HEK293T (cell line): ENCODE data around the gene IL1RN.

Experiments used
- CTCF ChIA-PET: fragments of 350-600 bp; formaldehyde crosslinking; extraction: SDS; loops from one replicate; lab custom pipeline; 2021; ENCODE audit warnings: antibody characterized with exemption, inconsistent platforms; lab: Yijun Ruan, JAX
- POLR2A ChIA-PET: fragments of 350-600 bp; formaldehyde crosslinking; extraction: SDS; loops from one replicate; lab custom pipeline; 2020; ENCODE audit warnings: antibody characterized with exemption, inconsistent platforms; lab: Yijun Ruan, JAX
- DNase-seq: peaks from one replicate; pipeline ENCODE4 v3.0.0; 2012; ENCODE audit warnings: mixed read lengths; ENCODE audit errors: extremely low spot score
- ARNT ChIP-seq: fragments of 450-650 bp; IDR thresholded peaks from 2 replicates; pipeline ENCODE4 v1.6.1; 2017; ENCODE audit warnings: mild to moderate bottlenecking
- BHLHE40 ChIP-seq: fragments of 450-650 bp; IDR thresholded peaks from 2 replicates; pipeline ENCODE4 v1.6.1; 2016; ENCODE audit warnings: mild to moderate bottlenecking, moderate library complexity, borderline replicate concordance
- CTBP1 ChIP-seq: fragments of 450-650 bp; IDR thresholded peaks from 2 replicates; pipeline ENCODE4 v1.6.1; 2016; ENCODE audit warnings: borderline replicate concordance
- ELF4 ChIP-seq: fragments of 450-650 bp; IDR thresholded peaks from 2 replicates; pipeline ENCODE4 v1.6.1; 2017; ENCODE audit warnings: antibody characterized with exemption
- FOXA1 ChIP-seq: fragments of 450-650 bp; IDR thresholded peaks from 2 replicates; pipeline ENCODE4 v1.6.1; 2016; ENCODE audit warnings: mild to moderate bottlenecking
- FOXK2 ChIP-seq: fragments of 450-650 bp; IDR thresholded peaks from 2 replicates; pipeline ENCODE4 v1.6.1; 2016; ENCODE audit warnings: mild to moderate bottlenecking
- FOXM1 ChIP-seq: fragments of 450-650 bp; IDR thresholded peaks from 2 replicates; pipeline ENCODE4 v1.6.1; 2017; ENCODE audit warnings: mild to moderate bottlenecking, borderline replicate concordance
- HDGF ChIP-seq: fragments of 450-650 bp; IDR thresholded peaks from 2 replicates; pipeline ENCODE4 v1.6.1; 2017; ENCODE audit warnings: antibody characterized with exemption, borderline replicate concordance
- L3MBTL2 ChIP-seq: fragments of 450-650 bp; conservative IDR thresholded peaks from 2 replicates; pipeline ENCODE4 v1.6.1; 2016; ENCODE audit warnings: mild to moderate bottlenecking
- LEF1 ChIP-seq: fragments of 450-650 bp; IDR thresholded peaks from 2 replicates; pipeline ENCODE4 v1.6.1; 2017; ENCODE audit warnings: mild to moderate bottlenecking, borderline replicate concordance
- NFRKB ChIP-seq: fragments of 450-650 bp; IDR thresholded peaks from 2 replicates; pipeline ENCODE4 v1.6.1; 2016; ENCODE audit warnings: mild to moderate bottlenecking, moderate library complexity
- SP1 ChIP-seq: fragments of 450-650 bp; IDR thresholded peaks from 2 replicates; pipeline ENCODE4 v1.6.1; 2017
- SUZ12 ChIP-seq: fragments of 450-650 bp; IDR thresholded peaks from 2 replicates; pipeline ENCODE4 v1.6.1; 2016; ENCODE audit warnings: mild to moderate bottlenecking
- TARDBP ChIP-seq: fragments of 450-650 bp; IDR thresholded peaks from 2 replicates; pipeline ENCODE4 v1.6.1; 2016
- ZNF384 ChIP-seq: fragments of 450-650 bp; IDR thresholded peaks from 2 replicates; pipeline ENCODE4 v1.6.1; 2016
- TF ChIP-seq, protein P1 (sequence below): fragments of 450-650 bp; IDR thresholded peaks from 2 replicates; pipeline ENCODE4 v1.6.1; 2016

IL1RN gene

DNA sequence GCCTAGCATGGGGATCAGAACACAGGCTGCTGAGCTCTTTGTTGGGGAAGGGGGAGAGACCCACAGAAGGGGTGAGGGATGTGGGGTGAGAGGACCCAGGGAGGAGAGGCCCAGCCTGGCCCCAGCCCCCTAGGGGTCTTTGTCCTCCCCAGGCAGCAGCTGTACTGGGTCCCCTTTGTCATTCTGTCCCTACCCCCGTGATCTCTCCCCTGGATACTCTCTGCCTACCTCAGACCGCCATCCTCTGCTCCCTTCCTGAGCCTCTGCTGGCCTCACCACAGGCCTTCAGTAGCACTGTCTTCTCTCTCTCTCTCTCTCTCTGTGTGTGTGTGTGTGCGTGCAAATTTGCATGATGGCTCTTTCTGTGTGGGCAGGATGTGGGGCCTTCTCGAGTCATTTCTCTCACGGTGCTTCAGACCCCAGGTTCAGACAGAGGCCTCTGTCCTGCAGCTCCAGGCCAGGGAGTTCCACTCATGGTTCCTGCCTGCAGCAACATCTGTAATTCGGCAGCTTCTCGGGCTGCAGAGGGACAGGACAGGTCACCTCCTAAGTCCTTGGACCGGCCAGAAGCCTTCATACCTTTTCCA, 47.7 kb downstream of the IL1RN start:
- POLR2A ChIA-PET = interaction anchor here (1.1 to 2.7 kb wide), 3 partner anchors 17 to 23 kb away, joined by 4 to 7 read pairs (median 5); no protein-coding TSS in a partner anchor
- CTCF ChIA-PET = interaction anchor here (0.6 to 2.3 kb wide), 5 partner anchors 8 to 37 kb away, joined by 3 to 16 read pairs (median 3); no protein-coding TSS in a partner anchor
- TF ChIP-seq CTBP1 (no peak), ZNF384 (no peak), LEF1 (no peak), HDGF (no peak), FOXA1 (no peak), ELF4 (no peak), NFRKB (no peak), TARDBP (no peak), BHLHE40 (no peak), FOXM1 (no peak), FOXK2 (no peak), SUZ12 (no peak), SP1 (no peak), ARNT (no peak), L3MBTL2 (no peak)
- TF ChIP-seq, protein P1, sequence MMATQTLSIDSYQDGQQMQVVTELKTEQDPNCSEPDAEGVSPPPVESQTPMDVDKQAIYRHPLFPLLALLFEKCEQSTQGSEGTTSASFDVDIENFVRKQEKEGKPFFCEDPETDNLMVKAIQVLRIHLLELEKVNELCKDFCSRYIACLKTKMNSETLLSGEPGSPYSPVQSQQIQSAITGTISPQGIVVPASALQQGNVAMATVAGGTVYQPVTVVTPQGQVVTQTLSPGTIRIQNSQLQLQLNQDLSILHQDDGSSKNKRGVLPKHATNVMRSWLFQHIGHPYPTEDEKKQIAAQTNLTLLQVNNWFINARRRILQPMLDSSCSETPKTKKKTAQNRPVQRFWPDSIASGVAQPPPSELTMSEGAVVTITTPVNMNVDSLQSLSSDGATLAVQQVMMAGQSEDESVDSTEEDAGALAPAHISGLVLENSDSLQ = no peak
- DNase-seq = no peak

DNA sequence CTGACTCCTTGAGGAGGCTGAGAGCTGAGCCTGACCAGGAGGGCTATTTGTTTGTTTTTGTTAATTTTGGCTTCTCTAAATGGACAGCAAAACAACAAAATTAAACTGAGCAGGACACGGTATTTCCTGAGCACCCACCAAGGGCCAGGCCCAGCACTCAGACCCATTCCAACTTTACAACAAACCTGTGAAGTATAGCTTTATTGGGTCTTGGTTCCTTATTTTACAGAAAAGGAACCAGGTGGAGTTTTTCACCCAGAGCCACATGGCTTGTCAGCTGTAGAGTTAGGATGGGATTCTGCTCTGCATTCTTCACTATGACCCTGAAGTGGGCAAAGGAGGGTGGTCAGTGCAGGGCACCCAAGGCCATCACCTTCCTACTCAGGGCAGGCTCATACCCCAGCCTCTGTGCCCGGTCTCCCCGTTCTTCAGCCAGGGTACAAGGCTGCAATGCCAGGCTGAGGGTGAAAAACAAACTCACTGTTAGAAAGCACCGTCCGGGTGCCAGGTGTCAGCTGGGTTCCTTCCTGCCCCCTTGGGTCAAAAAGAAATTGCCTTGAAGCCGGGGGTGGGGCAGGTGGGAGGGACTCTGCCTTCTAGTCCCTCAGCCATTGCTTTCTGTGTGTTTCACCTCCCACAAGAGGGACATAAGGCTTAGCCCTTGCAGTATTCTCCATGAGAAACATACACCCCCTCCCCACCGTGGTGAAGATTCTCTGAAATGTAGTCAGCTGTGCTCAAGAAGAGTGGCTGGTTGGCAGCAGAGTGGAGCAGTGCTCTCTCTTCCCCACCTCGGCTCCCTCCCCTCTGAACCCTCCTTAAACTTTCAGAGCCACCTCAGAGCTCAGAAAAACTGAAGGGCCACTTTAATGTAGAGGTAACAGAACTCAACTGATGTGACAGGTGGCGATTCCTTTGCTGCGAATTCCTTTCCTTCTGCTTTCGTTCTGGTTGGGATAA, 48.6 kb downstream of the IL1RN start:
- CTCF ChIA-PET = interaction anchor here (2.3 kb wide), 1 partner anchor 23 kb away, joined by 16 read pairs; no protein-coding TSS in a partner anchor
- TF ChIP-seq SUZ12 = no peak
- no peak for TF ChIP-seq CTBP1
- no peak for TF ChIP-seq NFRKB
- no peak for TF ChIP-seq BHLHE40
- TF ChIP-seq L3MBTL2 = no peak
- TF ChIP-seq FOXM1 = no peak
- no peak for TF ChIP-seq FOXA1
- no peak for TF ChIP-seq ELF4
- TF ChIP-seq, protein P1 = no peak
- no peak for TF ChIP-seq LEF1
- no peak for DNase-seq
- POLR2A ChIA-PET = no interaction called here

DNA sequence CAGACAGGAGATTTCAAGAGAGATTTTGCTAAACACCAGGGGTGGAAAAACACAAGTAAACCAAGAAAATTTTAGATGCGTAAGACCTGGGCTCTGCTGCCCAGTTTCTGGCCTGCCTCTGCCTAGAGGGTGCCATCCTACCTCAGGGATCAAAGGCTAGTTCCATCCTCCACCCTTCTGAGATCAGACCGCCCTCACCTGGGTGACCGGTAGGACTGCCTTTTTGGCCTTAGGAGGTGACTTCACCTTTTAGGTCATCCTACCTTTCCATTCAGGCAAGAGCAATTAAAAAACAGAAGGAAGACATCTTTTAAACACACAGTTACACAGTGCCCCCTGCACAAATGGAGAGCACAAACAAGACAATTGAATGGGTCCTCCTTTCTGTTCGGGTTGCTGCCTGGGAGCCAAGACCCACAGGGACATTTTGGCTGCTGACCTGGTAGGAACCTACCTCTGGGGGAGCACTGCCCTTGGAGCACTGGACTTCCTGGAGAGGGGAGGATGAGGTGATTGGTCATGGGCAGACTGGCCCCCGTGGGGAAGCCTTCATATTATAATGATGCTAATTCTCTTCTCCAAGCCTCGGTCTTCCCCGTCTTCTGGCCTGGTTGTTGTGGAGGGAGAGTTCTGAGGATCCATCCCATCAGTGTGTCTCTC, 49.4 kb downstream of the IL1RN start:
- CTCF ChIA-PET = no interaction called here
- POLR2A ChIA-PET = no interaction called here
- no peak for TF ChIP-seq BHLHE40
- no peak for TF ChIP-seq LEF1
- DNase-seq = no peak

- ChIA-PET CTCF (no interaction called here), POLR2A (no interaction called here)
These were observed 50.8 kb downstream of the IL1RN start for GRCh38 chr2:113178069-113178746.

DNA sequence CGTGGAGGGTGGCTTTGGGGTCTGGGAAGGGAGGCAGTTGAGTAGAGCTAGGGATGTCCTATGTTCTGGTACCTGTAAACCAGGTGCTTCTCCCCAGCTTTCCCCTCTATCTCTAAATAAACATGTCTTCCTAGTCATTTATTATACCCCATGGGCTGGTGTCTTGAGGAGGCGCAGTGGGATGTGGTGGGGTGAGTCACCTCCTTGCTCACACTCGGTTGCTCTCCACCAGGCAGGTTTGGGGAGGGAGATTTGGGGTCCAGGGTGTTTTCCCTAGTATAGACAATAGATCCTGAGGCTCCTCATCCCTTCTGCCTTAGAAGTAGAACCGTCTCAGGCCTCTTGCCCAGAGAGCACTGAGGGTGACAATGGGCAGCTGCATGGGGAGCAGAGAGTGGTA, 51.5 kb downstream of the IL1RN start:
- CTCF ChIA-PET = no interaction called here
- TF ChIP-seq ELF4 (no peak), ZNF384 (no peak), SUZ12 (no peak), FOXM1 (no peak), SP1 (no peak), FOXA1 (no peak), NFRKB (no peak), FOXK2 (no peak), TARDBP (no peak), LEF1 (no peak), L3MBTL2 (no peak), HDGF (no peak), CTBP1 (no peak), ARNT (no peak), BHLHE40 (no peak)
- TF ChIP-seq, protein P1 = no peak
- DNase-seq = no peak

More at GRCh38 chr2:113178069-113178746, 50.8 kb downstream of the IL1RN start:
- DNase-seq = no peak
- TF ChIP-seq FOXK2 (no peak), LEF1 (no peak), FOXA1 (no peak), NFRKB (no peak), L3MBTL2 (no peak), FOXM1 (no peak), TARDBP (no peak), ELF4 (no peak), ARNT (no peak), HDGF (no peak)

More for the DNA sequence above, 51.5 kb downstream of the IL1RN start:
- POLR2A ChIA-PET = no interaction called here
